ENCODE results near the gene TAF9.
A peak's percentile ranks its signal among the peaks of the same experiment; 100 is the strongest.

The TAF9 gene

GRCh38 chr5:69369340-69370121 is at the start of gene TAF9, which contains the start of the genes AK6 and RAD17 (continued):
- no peak for TF ChIP-seq ZNF776 (tag by site-specific recombination; IDR thresholded peaks at IDR 0.05; ENCODE audit: borderline replicate concordance)
- TF ChIP-seq, protein P1, sequence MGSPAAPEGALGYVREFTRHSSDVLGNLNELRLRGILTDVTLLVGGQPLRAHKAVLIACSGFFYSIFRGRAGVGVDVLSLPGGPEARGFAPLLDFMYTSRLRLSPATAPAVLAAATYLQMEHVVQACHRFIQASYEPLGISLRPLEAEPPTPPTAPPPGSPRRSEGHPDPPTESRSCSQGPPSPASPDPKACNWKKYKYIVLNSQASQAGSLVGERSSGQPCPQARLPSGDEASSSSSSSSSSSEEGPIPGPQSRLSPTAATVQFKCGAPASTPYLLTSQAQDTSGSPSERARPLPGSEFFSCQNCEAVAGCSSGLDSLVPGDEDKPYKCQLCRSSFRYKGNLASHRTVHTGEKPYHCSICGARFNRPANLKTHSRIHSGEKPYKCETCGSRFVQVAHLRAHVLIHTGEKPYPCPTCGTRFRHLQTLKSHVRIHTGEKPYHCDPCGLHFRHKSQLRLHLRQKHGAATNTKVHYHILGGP (tag by site-specific recombination; IDR thresholded peaks at IDR 0.05) = no peak; the same call in 1 of the 2 replicates
- no peak for TF ChIP-seq ZNF670 (tag by site-specific recombination; IDR thresholded peaks at IDR 0.05; ENCODE audit: low read depth)
- TF ChIP-seq ZSCAN18 (tag by site-specific recombination; IDR thresholded peaks at IDR 0.05) = peak; percentile 65; the same call in 1 of the 2 replicates
- peak; percentile 63 for TF ChIP-seq ZNF518A (tag by site-specific recombination; conservative IDR thresholded peaks at IDR 0.05; ENCODE audit: low read depth)
- TF ChIP-seq ZFP41 (tag by site-specific recombination; IDR thresholded peaks at IDR 0.05; ENCODE audit: borderline replicate concordance) = no peak
- peak; percentile 73; the same call in 1 of the 2 replicates for TF ChIP-seq ZBTB48 (tag by site-specific recombination; IDR thresholded peaks at IDR 0.05)
- no peak for TF ChIP-seq ZNF747 (tag by site-specific recombination; IDR thresholded peaks at IDR 0.05)
- TF ChIP-seq ZNF16 (tag by site-specific recombination; IDR thresholded peaks at IDR 0.05; ENCODE audit: low read depth) = no peak
- TF ChIP-seq ZNF76 (tag by site-specific recombination; IDR thresholded peaks at IDR 0.05; ENCODE audit: borderline replicate concordance, low read depth) = peak; percentile 86; the same call in 1 of the 2 replicates
- peak; percentile 84 for TF ChIP-seq ZFP69B (tag by site-specific recombination; IDR thresholded peaks at IDR 0.05)
- TF ChIP-seq FEZF1 (tag by site-specific recombination; IDR thresholded peaks at IDR 0.05) = peak; percentile 36
- TF ChIP-seq ZNF214 (tag by site-specific recombination; IDR thresholded peaks at IDR 0.05; ENCODE audit: borderline replicate concordance) = no peak
- TF ChIP-seq ZNF366 (tag by site-specific recombination; conservative IDR thresholded peaks at IDR 0.05) = peak; percentile 11; the same call in 1 of the 2 replicates
- TF ChIP-seq ZNF19 (tag by site-specific recombination; IDR thresholded peaks at IDR 0.05; ENCODE audit: low read depth) = no peak
- no peak for TF ChIP-seq ZNF155 (tag by site-specific recombination; IDR thresholded peaks at IDR 0.05)
- no peak for TF ChIP-seq ZNF791 (tag by site-specific recombination; IDR thresholded peaks at IDR 0.05)
- peak; percentile 63 for TF ChIP-seq OSR2 (tag by site-specific recombination; IDR thresholded peaks at IDR 0.05)
- peak; percentile 71 for TF ChIP-seq ZNF629 (tag by site-specific recombination; IDR thresholded peaks at IDR 0.05)
- no peak for TF ChIP-seq GLI4 (tag by site-specific recombination; IDR thresholded peaks at IDR 0.05)
- no peak for TF ChIP-seq ZNF148 (tag by site-specific recombination; IDR thresholded peaks at IDR 0.05; ENCODE audit: borderline replicate concordance)
- no peak for TF ChIP-seq MEIS1 (CRISPR knock-in tag; IDR thresholded peaks at IDR 0.05; ENCODE audit: borderline replicate concordance)
- no peak for TF ChIP-seq ZNF248 (tag by site-specific recombination; IDR thresholded peaks at IDR 0.05)
- TF ChIP-seq BCL11A (tag by site-specific recombination; IDR thresholded peaks at IDR 0.05; ENCODE audit: low read depth) = 0 out of 2 replicates have a peak, but pooled peaks have one; percentile 34
- TF ChIP-seq ZNF133 (tag by site-specific recombination; IDR thresholded peaks at IDR 0.05) = no peak

Measured in HEK293 (cell line).